ENCODE measurements around the gene CBLN3. TPM values are rescaled to one million over a fixed set of nuclear protein-coding genes. Genes with fewer than 3 reads are reported as not detected.

Gene CBLN3
- polyA plus RNA-seq, 3 donors = 0.07 to 1.1 TPM; not detected in 1

- H3K27me3 Mint-ChIP-seq (ENCODE audit: low read depth in 3 of 3) = peaks cover 0 to 1% (median 0%) of the 10 kb centered on the region in 3 donors
- H3K27ac ChIP-seq (ENCODE audit: low read depth in 1 of 2, low read length in 2 of 2) = no peak overlapping the region
- WGBS (ENCODE audit: insufficient coverage) = 100% methylated on average over 2 of the region's 2 CpGs
- peaks cover 52 to 64% of the 10 kb centered on the region in 2 donors for H3K4me1 ChIP-seq (ENCODE audit: control insufficient read depth in 1 of 2, insufficient read depth in 2 of 2, low read length in 2 of 2)
- H3K4me3 ChIP-seq (replicated peaks in 1 of 3; ENCODE audit: low read depth in 2 of 3, low read length in 3 of 3) = no peak overlapping the region
- intact Hi-C loops (cut with micrococcal nuclease) = loop anchor here in 1 of 2 donors (2.0 to 10.0 kb wide), 2 partner anchors 98 to 190 kb away; partner anchors contain the start of gene TINF2
- H3K4me2 ChIP-seq (replicated peaks; ENCODE audit: extremely low read depth, low read length, poor library complexity, severe bottlenecking) = no peak overlapping the region
- peaks cover 51% of the 10 kb centered on the region for H3K79me2 ChIP-seq (ENCODE audit: insufficient read depth, low read length)
- no peak for TF ChIP-seq CTCF (IDR thresholded peaks at IDR 0.05)
- peaks cover 56% of the 10 kb centered on the region for H3K4me1 Mint-ChIP-seq
- H3K9me3 Mint-ChIP-seq = no peaks in the 10 kb centered on the region
- no peak overlapping the region for H3K4me3 Mint-ChIP-seq
- H3K9ac ChIP-seq (ENCODE audit: insufficient read depth, low read length, poor library complexity, severe bottlenecking) = no peak overlapping the region
- no peaks in the 10 kb centered on the region for H3K9me3 ChIP-seq (replicated peaks in 1 of 2; ENCODE audit: control insufficient read depth in 1 of 2, insufficient read depth in 1 of 2, low read length in 2 of 2)
- peaks cover 70 to 88% of the 10 kb centered on the region in 2 donors for H3K36me3 Mint-ChIP-seq
- peaks cover 68 to 80% of the 10 kb centered on the region in 2 donors for H3K36me3 ChIP-seq (replicated peaks in 1 of 2; ENCODE audit: control insufficient read depth in 1 of 2, insufficient read depth in 2 of 2, low read length in 2 of 2)
- no peak for DNase-seq
- H3K27ac Mint-ChIP-seq = peak overlapping the region in 3 of 7 donors; percentile 23 to 38 (median 32)
- peaks cover 72% of the 10 kb centered on the region for H4K20me1 ChIP-seq (ENCODE audit: insufficient read depth, low read length)
- no peaks in the 10 kb centered on the region for H3K27me3 ChIP-seq (ENCODE audit: control insufficient read depth in 2 of 2, insufficient read depth in 2 of 2, low read length in 2 of 2)
- no peak overlapping the region for H2AFZ ChIP-seq (ENCODE audit: insufficient read depth, low read depth, low read length, poor library complexity, severe bottlenecking)
Observed at GRCh38 chr14:24435192-24435810, 5.8 kb upstream of the CBLN3 start.

- Mint-ChIP-seq H3K9me3 (no peaks in the 10 kb centered on the region), H3K27me3 (ENCODE audit: low read depth in 3 of 3) (peaks cover 0 to 1% (median 0%) of the 10 kb centered on the region in 3 donors), H3K27ac (peak overlapping the region in 3 of 7 donors; percentile 3 to 52 (median 47)), H3K4me1 (peaks cover 56% of the 10 kb centered on the region), H3K36me3 (peaks cover 65 to 82% of the 10 kb centered on the region in 2 donors), H3K4me3 (no peak overlapping the region)
- no peak for TF ChIP-seq CTCF (IDR thresholded peaks at IDR 0.05)
- Histone ChIP-seq H3K9me3 (replicated peaks in 1 of 2; ENCODE audit: control insufficient read depth in 1 of 2, insufficient read depth in 1 of 2, low read length in 2 of 2) (no peaks in the 10 kb centered on the region), H3K9ac (ENCODE audit: insufficient read depth, low read length, poor library complexity, severe bottlenecking) (no peak overlapping the region), H3K36me3 (replicated peaks in 1 of 2; ENCODE audit: control insufficient read depth in 1 of 2, insufficient read depth in 2 of 2, low read length in 2 of 2) (peaks cover 63 to 74% of the 10 kb centered on the region in 2 donors), H3K79me2 (ENCODE audit: insufficient read depth, low read length) (peaks cover 49% of the 10 kb centered on the region), H3K27me3 (ENCODE audit: control insufficient read depth in 2 of 2, insufficient read depth in 2 of 2, low read length in 2 of 2) (no peaks in the 10 kb centered on the region), H3K4me1 (ENCODE audit: control insufficient read depth in 1 of 2, insufficient read depth in 2 of 2, low read length in 2 of 2) (peaks cover 52 to 58% of the 10 kb centered on the region in 2 donors), H2AFZ (ENCODE audit: insufficient read depth, low read depth, low read length, poor library complexity, severe bottlenecking) (no peak overlapping the region), H4K20me1 (ENCODE audit: insufficient read depth, low read length) (peaks cover 68% of the 10 kb centered on the region), H3K4me2 (replicated peaks; ENCODE audit: extremely low read depth, low read length, poor library complexity, severe bottlenecking) (no peak overlapping the region), H3K27ac (ENCODE audit: low read depth in 1 of 2, low read length in 2 of 2) (no peak overlapping the region), H3K4me3 (replicated peaks in 1 of 3; ENCODE audit: low read depth in 2 of 3, low read length in 3 of 3) (no peak overlapping the region)
- 100% methylated on average over 2 of the region's 3 CpGs for WGBS (ENCODE audit: insufficient coverage)
- no peak for DNase-seq
- intact Hi-C loops (cut with micrococcal nuclease) = loop anchor here in 1 of 2 donors (2.0 to 10.0 kb wide), 2 partner anchors 98 to 190 kb away; partner anchors contain the start of gene TINF2
Observed at GRCh38 chr14:24434676-24435075, 5.2 kb upstream of the CBLN3 start.
